PC-3 (cell line): ENCODE data around the gene MYH15. TPM values are rescaled to one million over a fixed set of nuclear protein-coding genes. Genes with fewer than 3 reads are reported as not detected.

Experiments used
- ATAC-seq: fragments of 200-7000 bp; cut with Tn5 transposase; 2 replicates; pipeline ENCODE4 v1.9.1; 2020; ENCODE audit warnings: mild to moderate bottlenecking, moderate library complexity
- BruUV-seq: library from RNA; stranded (reverse); fragments of 400-500 nt; replicated peaks from 2 replicates; lab custom pipeline; 2021; lab: Mats Ljungman, UMichigan
- CTCF ChIA-PET: fragments of 300-600 bp; sonication (Branson Sonifier 250); formaldehyde crosslinking; loops from one replicate; lab custom pipeline; 2022; ENCODE audit warnings: antibody characterized with exemption; lab: Charles Lee
- POLR2A ChIA-PET: fragments of 300-600 bp; sonication (Branson Sonifier 250); formaldehyde crosslinking; loops from one replicate; lab custom pipeline; 2022; ENCODE audit warnings: antibody characterized with exemption; ENCODE audit not compliant: unreplicated experiment; lab: Charles Lee
- DNase-seq: peaks from one replicate; pipeline ENCODE4 v3.0.0-alpha.2; 2015
- H2AFZ ChIP-seq: fragments of 300-600 bp; sonication (generic); 2 replicates; pipeline ENCODE4 v1.6.0; 2016; ENCODE audit warnings: antibody characterized with exemption, low read length
- H3F3A ChIP-seq: fragments of 300-600 bp; sonication (generic); one replicate; pipeline ENCODE4 v1.6.0; 2017; ENCODE audit warnings: antibody characterized with exemption, low read length, control low read depth, mild to moderate bottlenecking; ENCODE audit not compliant: unreplicated experiment
- H3K27ac ChIP-seq: fragments of 300-600 bp; sonication (generic); 2 replicates; pipeline ENCODE4 v1.5.1; 2016; ENCODE audit warnings: mild to moderate bottlenecking, low read length
- H3K27me3 ChIP-seq: fragments of 300-600 bp; sonication (generic); 2 replicates; pipeline ENCODE4 v1.6.1; 2016; ENCODE audit warnings: low read length, mixed read lengths
- H3K36me3 ChIP-seq: fragments of 300-600 bp; sonication (generic); 2 replicates; pipeline ENCODE4 v1.6.1; 2016; ENCODE audit warnings: low read depth, mixed run types, low read length, mixed read lengths
- H3K4me1 ChIP-seq: fragments of 300-600 bp; sonication (generic); 2 replicates; pipeline ENCODE4 v1.5.1; 2016; ENCODE audit warnings: low read length; ENCODE audit not compliant: insufficient read depth
- H3K4me2 ChIP-seq: fragments of 300-600 bp; sonication (generic); 2 replicates; pipeline ENCODE4 v1.6.0; 2016; ENCODE audit warnings: low read length
- H3K4me3 ChIP-seq: fragments of 300-600 bp; sonication (generic); 2 replicates; pipeline ENCODE4 v1.5.1; 2016; ENCODE audit warnings: mild to moderate bottlenecking, low read length, mixed read lengths
- H3K79me2 ChIP-seq: fragments of 300-600 bp; sonication (generic); 2 replicates; pipeline ENCODE4 v1.6.1; 2017; ENCODE audit warnings: low read length, mixed read lengths
- H3K9ac ChIP-seq: fragments of 300-600 bp; sonication (generic); 2 replicates; pipeline ENCODE4 v1.6.0; 2016; ENCODE audit warnings: mild to moderate bottlenecking, low read length
- H3K9me2 ChIP-seq: fragments of 300-600 bp; sonication (generic); replicated peaks from 2 replicates; pipeline ENCODE4 v1.6.1; 2016; ENCODE audit warnings: mixed run types, low read length, mixed read lengths
- H3K9me3 ChIP-seq: fragments of 300-600 bp; sonication (generic); 2 replicates; pipeline ENCODE4 v1.6.1; 2016; ENCODE audit warnings: low read length, mixed read lengths
- H4K20me1 ChIP-seq: fragments of 300-600 bp; sonication (generic); 2 replicates; pipeline ENCODE4 v1.6.1; 2016; ENCODE audit warnings: low read length, mixed read lengths
- EZH2 ChIP-seq: fragments of 300-600 bp; sonication (generic); IDR thresholded peaks from one replicate; pipeline ENCODE4 v1.6.1; 2017; ENCODE audit warnings: antibody characterized with exemption, mild to moderate bottlenecking, low read length; ENCODE audit not compliant: unreplicated experiment
- EZH2phosphoT487 ChIP-seq: fragments of 300-600 bp; sonication (generic); IDR thresholded peaks from 2 replicates; pipeline ENCODE4 v1.6.1; 2018; ENCODE audit warnings: mild to moderate bottlenecking, antibody characterized with exemption, low read length, borderline replicate concordance
- intact Hi-C: fragments of 100-400 bp; cut with micrococcal nuclease; formaldehyde crosslinking; loops from 2 replicates; pipeline ENCODE4 v1.9.0; 2023
- total RNA-seq: library from RNA; depleted of rRNA; stranded (reverse); fragments of >200 nt; gene quantifications from 2 replicates; pipeline ENCODE4 v1.2.3, GENCODE V29; 2014
- TF ChIP-seq, protein P1 (sequence below): fragments of 300-600 bp; sonication (generic); conservative IDR thresholded peaks from 2 replicates; pipeline ENCODE4 v1.5.1; 2017; ENCODE audit warnings: antibody characterized with exemption, low read depth, mild to moderate bottlenecking, low read length

The MYH15 gene
- total RNA-seq, 1 experiment from 2014 or later: 2.4 TPM

GRCh38 chr3:108548304-108548703, 37.9 kb upstream of the MYH15 start:
- ATAC-seq (peak; percentile 64), DNase-seq (peak; percentile 19)
- Histone ChIP-seq H2AFZ (no peak overlapping the region), H3K36me3 (peaks cover 20% of the 10 kb centered on the region), H3K27me3 (no peaks in the 10 kb centered on the region), H3K79me2 (no peaks in the 10 kb centered on the region), H3K27ac (peak overlapping the region; percentile 82), H3K9me3 (no peaks in the 10 kb centered on the region), H4K20me1 (0 out of 2 replicates have a peak, but pooled peaks cover 4% of the 10 kb centered on the region), H3K4me2 (peak overlapping the region; percentile 65), H3K4me1 (peaks cover 23% of the 10 kb centered on the region), H3K9ac (peak overlapping the region; percentile 37), H3F3A (no peaks in the 10 kb centered on the region), H3K4me3 (no peak overlapping the region), H3K9me2 (no peaks in the 10 kb centered on the region)
- TF ChIP-seq EZH2phosphoT487 (no peak), EZH2 (no peak)
- TF ChIP-seq, protein P1, sequence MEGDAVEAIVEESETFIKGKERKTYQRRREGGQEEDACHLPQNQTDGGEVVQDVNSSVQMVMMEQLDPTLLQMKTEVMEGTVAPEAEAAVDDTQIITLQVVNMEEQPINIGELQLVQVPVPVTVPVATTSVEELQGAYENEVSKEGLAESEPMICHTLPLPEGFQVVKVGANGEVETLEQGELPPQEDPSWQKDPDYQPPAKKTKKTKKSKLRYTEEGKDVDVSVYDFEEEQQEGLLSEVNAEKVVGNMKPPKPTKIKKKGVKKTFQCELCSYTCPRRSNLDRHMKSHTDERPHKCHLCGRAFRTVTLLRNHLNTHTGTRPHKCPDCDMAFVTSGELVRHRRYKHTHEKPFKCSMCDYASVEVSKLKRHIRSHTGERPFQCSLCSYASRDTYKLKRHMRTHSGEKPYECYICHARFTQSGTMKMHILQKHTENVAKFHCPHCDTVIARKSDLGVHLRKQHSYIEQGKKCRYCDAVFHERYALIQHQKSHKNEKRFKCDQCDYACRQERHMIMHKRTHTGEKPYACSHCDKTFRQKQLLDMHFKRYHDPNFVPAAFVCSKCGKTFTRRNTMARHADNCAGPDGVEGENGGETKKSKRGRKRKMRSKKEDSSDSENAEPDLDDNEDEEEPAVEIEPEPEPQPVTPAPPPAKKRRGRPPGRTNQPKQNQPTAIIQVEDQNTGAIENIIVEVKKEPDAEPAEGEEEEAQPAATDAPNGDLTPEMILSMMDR: no peak
- ChIA-PET POLR2A (no interaction called here), CTCF (no interaction called here)
- intact Hi-C loops: loop anchor here (1.0 to 2.0 kb wide), 2 partner anchors 53 to 326 kb away; partner anchors contain the start of gene IFT57
- TSS peak; percentile 55 for BruUV-seq

DNA sequence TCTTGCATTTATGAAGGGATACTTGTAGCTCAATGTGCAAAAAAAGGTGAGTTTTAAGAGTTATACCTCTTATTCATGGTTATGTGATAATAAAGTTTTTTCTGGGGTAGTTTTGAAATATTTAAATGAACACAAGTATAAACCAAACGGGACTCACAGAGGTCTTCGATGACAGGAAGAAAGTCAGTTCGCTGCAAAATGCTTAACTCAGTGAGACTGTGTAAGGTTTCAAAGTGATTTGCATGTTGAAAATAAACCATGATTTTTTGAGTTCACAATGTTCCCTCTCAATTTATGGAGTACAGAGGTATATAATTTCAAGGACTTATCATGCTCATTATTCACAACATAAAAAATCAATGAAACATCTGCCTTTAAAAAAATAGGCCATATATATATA, 36.3 kb upstream of the MYH15 start:
- H3K4me3 ChIP-seq: no peak overlapping the region
- intact Hi-C loops: no loop called here
- POLR2A ChIA-PET: no interaction called here
- no peak overlapping the region for H3K4me2 ChIP-seq
- DNase-seq: no peak
- CTCF ChIA-PET: no interaction called here
- H3K27me3 ChIP-seq: no peaks in the 10 kb centered on the region
- H2AFZ ChIP-seq: no peak overlapping the region
- H3F3A ChIP-seq: no peaks in the 10 kb centered on the region
- no peak overlapping the region for H3K27ac ChIP-seq
- no peaks in the 10 kb centered on the region for H3K9me3 ChIP-seq
- TF ChIP-seq, protein P1: no peak
- no peak for TF ChIP-seq EZH2phosphoT487
- no peak for TF ChIP-seq EZH2
- peaks cover 16% of the 10 kb centered on the region for H3K36me3 ChIP-seq
- no peak for ATAC-seq
- BruUV-seq: no TSS peak
- H4K20me1 ChIP-seq: no peaks in the 10 kb centered on the region
- H3K9ac ChIP-seq: no peak overlapping the region
- no peaks in the 10 kb centered on the region for H3K79me2 ChIP-seq
- peaks cover 23% of the 10 kb centered on the region for H3K4me1 ChIP-seq
- H3K9me2 ChIP-seq: no peaks in the 10 kb centered on the region

GRCh38 chr3:108546247-108546646, 35.9 kb upstream of the MYH15 start:
- TF ChIP-seq, protein P1: no peak
- TF ChIP-seq EZH2phosphoT487 (no peak), EZH2 (no peak)
- peaks cover 16% of the 10 kb centered on the region; the same call in 1 of the 2 replicates for H3K36me3 ChIP-seq
- no peak overlapping the region for H2AFZ ChIP-seq
- no peaks in the 10 kb centered on the region for H3K79me2 ChIP-seq
- H3F3A ChIP-seq: no peaks in the 10 kb centered on the region
- BruUV-seq: no TSS peak
- ATAC-seq: no peak
- no peak for DNase-seq
- no peak overlapping the region for H3K27ac ChIP-seq
- H3K4me2 ChIP-seq: no peak overlapping the region
- no peak overlapping the region for H3K9ac ChIP-seq
- ChIA-PET POLR2A (interaction anchor here (0.6 kb wide), 1 partner anchor 709 kb away, joined by 3 read pairs; no protein-coding TSS in a partner anchor), CTCF (no interaction called here)
- no peaks in the 10 kb centered on the region for H3K9me3 ChIP-seq
- H3K4me1 ChIP-seq: peaks cover 23% of the 10 kb centered on the region
- H3K4me3 ChIP-seq: no peak overlapping the region
- H3K27me3 ChIP-seq: no peaks in the 10 kb centered on the region
- intact Hi-C loops: no loop called here
- no peaks in the 10 kb centered on the region for H3K9me2 ChIP-seq
- H4K20me1 ChIP-seq: no peaks in the 10 kb centered on the region
